ENCODE data around the gene CHIA.

Gene CHIA

DNA sequence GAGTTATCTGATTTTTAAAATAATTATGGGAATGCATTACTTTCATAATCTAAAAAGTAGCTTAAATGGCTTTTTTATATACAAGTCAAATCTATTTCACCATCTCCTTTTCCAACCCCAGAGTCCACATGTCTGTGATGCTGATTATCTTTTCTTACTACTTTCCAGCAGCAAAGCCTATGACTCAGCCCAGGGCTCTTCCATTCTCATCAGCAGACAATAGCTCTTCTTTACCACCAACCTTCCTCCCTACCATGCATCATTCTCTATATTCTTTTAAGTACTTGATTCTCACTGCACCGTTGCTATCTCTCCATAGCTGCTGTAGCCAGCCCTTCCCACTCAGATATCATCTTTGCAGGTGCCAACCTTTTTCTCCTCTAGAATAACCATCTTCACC, 75.6 kb downstream of the CHIA start:
- peak; percentile 8 for DNase-seq (ENCODE audit: low read depth, low spot score)

DNA sequence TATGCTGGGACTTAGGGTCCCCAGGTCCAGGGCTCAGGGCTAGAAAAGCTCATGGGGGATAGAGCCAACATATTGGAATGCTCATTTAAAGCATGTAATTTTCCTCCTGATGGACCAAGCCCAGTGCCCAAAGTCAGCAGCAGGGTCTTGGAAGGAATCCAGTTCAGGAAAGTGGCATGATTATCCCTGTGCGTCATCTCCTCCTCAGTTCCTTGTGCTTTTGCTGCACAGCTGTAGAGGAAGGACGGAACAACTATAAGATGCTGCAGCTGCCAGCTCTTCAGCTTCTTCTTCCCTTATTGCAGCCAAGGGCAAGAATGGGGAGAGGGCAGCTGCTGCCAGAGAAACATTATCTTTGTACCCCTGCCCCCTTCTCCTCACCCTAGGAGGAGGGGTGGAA, 78.5 kb downstream of the CHIA start:
- DNase-seq (ENCODE audit: low read depth, low spot score) = no peak

- DNase-seq (ENCODE audit: low read depth, low spot score) = no peak
These were observed 79.0 kb downstream of the CHIA start for GRCh38 chr1:111369645-111370044.

Data from astrocyte of the hippocampus (primary cell).